ENCODE data around the gene PROM2.

The PROM2 gene

DNA sequence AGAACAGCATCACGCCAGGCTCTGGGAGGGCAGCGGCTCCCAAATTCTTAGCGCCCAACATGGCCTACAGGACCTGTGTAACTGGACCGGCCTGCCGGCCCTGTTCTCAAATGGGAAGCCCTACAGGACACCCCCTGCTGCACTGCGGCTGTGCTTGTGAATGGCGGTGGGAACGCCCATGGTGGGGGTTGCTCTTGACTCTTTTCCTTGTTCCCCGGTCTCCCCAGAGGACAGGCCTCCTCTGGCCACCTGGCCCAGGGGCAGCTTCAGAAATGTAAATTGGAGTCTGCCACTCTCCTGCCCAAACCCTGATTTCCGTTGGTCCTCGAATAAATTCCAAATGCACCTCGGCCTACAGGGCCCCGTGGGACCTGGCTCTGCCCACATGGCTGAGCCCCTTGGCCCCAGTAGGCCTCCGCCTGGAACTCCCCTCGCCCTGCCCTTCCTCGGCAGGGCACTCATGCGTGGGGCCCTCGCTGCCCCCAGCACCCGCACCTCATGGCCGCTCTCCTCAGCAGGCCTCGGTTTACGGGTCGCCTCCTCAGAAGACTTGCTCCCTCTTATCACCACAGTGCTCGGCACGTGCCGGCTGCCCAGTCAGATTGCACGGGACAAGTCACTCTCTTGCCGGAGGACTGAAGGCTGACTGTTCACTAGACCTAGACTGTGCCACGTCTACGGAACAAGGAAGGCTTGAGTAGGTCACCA lies 52.3 kb downstream of the PROM2 start:
- no peak for TF ChIP-seq ZFX (IDR thresholded peaks at IDR 0.05)
- TF ChIP-seq, protein P1, sequence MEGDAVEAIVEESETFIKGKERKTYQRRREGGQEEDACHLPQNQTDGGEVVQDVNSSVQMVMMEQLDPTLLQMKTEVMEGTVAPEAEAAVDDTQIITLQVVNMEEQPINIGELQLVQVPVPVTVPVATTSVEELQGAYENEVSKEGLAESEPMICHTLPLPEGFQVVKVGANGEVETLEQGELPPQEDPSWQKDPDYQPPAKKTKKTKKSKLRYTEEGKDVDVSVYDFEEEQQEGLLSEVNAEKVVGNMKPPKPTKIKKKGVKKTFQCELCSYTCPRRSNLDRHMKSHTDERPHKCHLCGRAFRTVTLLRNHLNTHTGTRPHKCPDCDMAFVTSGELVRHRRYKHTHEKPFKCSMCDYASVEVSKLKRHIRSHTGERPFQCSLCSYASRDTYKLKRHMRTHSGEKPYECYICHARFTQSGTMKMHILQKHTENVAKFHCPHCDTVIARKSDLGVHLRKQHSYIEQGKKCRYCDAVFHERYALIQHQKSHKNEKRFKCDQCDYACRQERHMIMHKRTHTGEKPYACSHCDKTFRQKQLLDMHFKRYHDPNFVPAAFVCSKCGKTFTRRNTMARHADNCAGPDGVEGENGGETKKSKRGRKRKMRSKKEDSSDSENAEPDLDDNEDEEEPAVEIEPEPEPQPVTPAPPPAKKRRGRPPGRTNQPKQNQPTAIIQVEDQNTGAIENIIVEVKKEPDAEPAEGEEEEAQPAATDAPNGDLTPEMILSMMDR (conservative IDR thresholded peaks at IDR 0.05): no peak
- H3K27ac ChIP-seq: no peak overlapping the region

DNA sequence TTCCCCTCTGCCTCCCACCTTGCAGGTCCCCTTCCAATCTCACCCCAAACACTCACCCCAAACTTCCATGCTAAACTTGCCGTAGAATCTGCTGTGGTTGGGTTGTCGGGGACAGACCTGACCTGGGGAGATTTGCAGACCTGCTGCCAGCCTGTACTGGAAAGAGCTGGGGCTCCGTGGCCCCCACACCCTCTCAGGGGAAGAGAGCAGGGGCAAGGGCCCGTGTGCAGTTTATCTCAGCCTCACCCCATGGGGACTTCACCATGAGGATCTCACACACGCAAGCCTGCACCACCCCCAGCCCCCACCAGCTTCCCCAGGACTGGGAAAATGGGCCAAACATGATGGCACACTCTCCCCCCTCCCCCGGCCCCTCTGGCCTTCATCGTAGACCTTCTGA lies 53.6 kb downstream of the PROM2 start:
- no peak overlapping the region for H3K27ac ChIP-seq
- TF ChIP-seq, protein P1 (conservative IDR thresholded peaks at IDR 0.05): no peak
- no peak for TF ChIP-seq ZFX (IDR thresholded peaks at IDR 0.05)

- TF ChIP-seq ZFX (IDR thresholded peaks at IDR 0.05): no peak
- TF ChIP-seq, protein P1 (conservative IDR thresholded peaks at IDR 0.05): no peak
- H3K27ac ChIP-seq: no peak overlapping the region
Observed at GRCh38 chr2:95328358-95329125, 54.3 kb downstream of the PROM2 start.

DNA sequence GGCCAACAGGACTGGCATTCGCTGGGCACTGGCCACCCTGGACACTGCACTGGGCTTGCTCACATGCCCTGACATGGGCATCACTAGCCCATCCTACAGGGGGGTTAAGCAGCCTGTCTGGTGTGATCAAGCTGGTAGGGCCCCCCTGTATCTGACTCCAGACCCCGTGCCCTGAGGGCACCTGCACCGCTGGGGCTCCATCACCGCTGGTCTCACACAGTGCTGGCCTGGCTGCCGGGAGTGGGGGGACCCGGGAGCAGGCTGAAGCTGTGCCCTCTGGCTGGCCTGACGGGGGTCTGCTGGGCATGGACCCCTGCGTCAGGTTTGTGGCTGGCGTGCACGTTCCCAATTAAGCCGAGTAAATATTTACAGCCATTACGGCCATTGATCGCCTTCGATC lies 55.2 kb downstream of the PROM2 start:
- TF ChIP-seq ZFX (IDR thresholded peaks at IDR 0.05): no peak
- TF ChIP-seq, protein P1 (conservative IDR thresholded peaks at IDR 0.05): no peak
- no peak overlapping the region for H3K27ac ChIP-seq

DNA sequence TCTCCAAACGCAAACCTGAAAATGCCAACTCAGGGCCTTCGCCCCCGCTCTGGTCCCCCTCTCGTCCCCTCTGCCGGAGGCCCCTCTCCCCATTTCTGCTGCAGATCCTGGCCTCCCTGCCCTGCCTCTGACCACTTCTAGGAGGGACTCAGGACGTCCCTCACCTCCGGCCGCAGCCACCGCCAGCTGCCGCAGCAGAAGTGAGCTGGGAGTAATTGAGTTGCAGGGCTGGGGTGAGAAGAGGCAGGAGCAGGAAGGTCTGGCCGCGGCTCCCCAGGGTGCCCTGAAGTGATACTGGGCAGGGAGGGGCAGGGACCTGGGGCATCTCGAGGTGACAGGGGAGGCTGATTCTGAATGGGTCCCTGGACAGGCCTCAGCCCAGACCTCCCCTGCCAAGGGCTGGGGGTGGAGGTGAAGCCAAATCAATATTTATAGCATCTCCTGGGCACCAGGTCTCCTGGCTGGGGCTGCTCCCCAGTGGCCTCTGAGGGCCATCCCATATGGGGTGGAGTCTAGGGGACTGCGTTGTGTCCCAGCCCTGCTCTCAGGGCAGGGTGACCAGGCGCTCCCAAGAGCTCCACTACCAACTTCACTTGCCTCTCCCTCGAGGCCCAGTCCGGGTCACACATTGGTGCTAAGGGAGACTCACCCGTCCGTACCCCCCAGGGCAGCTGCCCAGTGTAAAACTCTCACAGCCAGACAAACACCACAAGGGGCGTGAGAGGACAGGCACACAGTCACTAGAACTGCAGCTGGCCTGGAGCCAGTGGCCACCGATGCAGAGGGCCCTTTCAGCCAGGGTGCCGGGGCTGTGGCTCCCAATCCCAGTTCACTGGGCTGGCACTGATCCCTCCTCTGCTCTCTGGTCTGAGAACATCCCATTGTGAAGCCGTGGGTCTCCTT lies 55.9 kb downstream of the PROM2 start:
- TF ChIP-seq ZFX (IDR thresholded peaks at IDR 0.05): no peak
- TF ChIP-seq, protein P1 (conservative IDR thresholded peaks at IDR 0.05): no peak

GRCh38 chr2:95330794-95331338 lies 56.6 kb downstream of the PROM2 start:
- no peak overlapping the region for H3K27ac ChIP-seq
- TF ChIP-seq, protein P1 (conservative IDR thresholded peaks at IDR 0.05): no peak
- TF ChIP-seq ZFX (IDR thresholded peaks at IDR 0.05): no peak

More for the DNA sequence above, 55.9 kb downstream of the PROM2 start:
- H3K27ac ChIP-seq: no peak overlapping the region
